Measurements from ENCODE around the gene ANKRD11.
"Not testable (repeated sequence)": the region's sequence is repeated elsewhere in the genome, so short reads cannot be mapped to it uniquely, and the experiment has no call there.

ANKRD11 gene

DNA sequence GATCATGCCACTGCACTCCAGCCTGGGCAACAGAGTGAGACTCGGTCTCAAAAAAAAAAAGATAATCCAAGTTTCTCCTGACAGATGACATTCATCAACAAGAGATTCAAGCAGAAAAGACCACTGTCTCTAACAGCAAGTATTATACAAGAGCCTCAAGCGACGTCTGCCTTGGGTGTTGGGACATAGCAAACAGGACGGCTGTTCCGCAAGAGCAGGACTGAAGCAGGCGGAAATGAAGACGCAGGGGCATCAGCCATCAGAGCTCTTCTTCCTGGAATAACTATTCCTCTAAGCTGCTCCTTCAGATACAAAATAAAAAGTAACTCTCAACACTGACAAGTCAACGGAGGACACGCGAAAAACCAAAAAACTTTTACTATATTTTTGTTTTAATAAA lies 54.0 kb downstream of the ANKRD11 start:
- Histone ChIP-seq H3K79me1 (ENCODE audit: low read depth, low read length) (peaks cover 21% of the 10 kb centered on the region), H2BK15ac (ENCODE audit: low read length) (no peak overlapping the region), H2BK120ac (ENCODE audit: low read depth, low read length) (no peak overlapping the region), H3K4me2 (ENCODE audit: insufficient read depth, low read length, poor library complexity, severe bottlenecking) (no peak overlapping the region), H4K8ac (ENCODE audit: low read depth, low read length) (no peak overlapping the region), H2AFZ (ENCODE audit: low read length) (no peak overlapping the region), H3K27me3 (ENCODE audit: control insufficient read depth in 3 of 3, insufficient read depth in 3 of 3, low read depth in 1 of 3, low read length in 3 of 3) (no peaks in the 10 kb centered on the region), H3K4me3 (ENCODE audit: low read length in 2 of 2) (no peak overlapping the region), H3K4ac (ENCODE audit: low read length) (no peak overlapping the region), H3K9ac (ENCODE audit: low read depth, low read length, poor library complexity) (no peak overlapping the region), H3K9me3 (replicated peaks in 1 of 2; ENCODE audit: control insufficient read depth in 2 of 2, insufficient read depth in 1 of 2, low read depth in 1 of 2, low read length in 2 of 2) (no peaks in the 10 kb centered on the region), H4K91ac (ENCODE audit: low read depth, low read length, poor library complexity) (no peak overlapping the region), H2BK5ac (ENCODE audit: low read length) (no peak overlapping the region), H3K27ac (replicated peaks; ENCODE audit: low read length) (no peak overlapping the region), H3K23ac (ENCODE audit: low read depth, low read length, poor library complexity) (no peak overlapping the region), H2AK5ac (ENCODE audit: low read depth, low read length) (no peak overlapping the region), H3K14ac (ENCODE audit: low read length) (no peak overlapping the region), H2BK12ac (ENCODE audit: low read length) (no peak overlapping the region), H3K18ac (ENCODE audit: low read length) (no peak overlapping the region), H3K4me1 (ENCODE audit: control insufficient read depth in 2 of 2, insufficient read depth in 1 of 2, low read depth in 1 of 2, low read length in 2 of 2) (peaks cover 2 to 25% of the 10 kb centered on the region in 2 donors), H3K36me3 (replicated peaks in 1 of 2; ENCODE audit: control insufficient read depth in 2 of 2, insufficient read depth in 2 of 2, low read length in 2 of 2) (peaks cover 2 to 65% of the 10 kb centered on the region in 2 donors)
- no peak for DNase-seq (ENCODE audit: low spot score)
- WGBS, 2 donors (ENCODE audit: extremely low coverage in 2 of 2, insufficient read length in 2 of 2, insufficient replicate concordance in 1 of 2): no CpG with 5 or more reads among the region's 10 CpGs

DNA sequence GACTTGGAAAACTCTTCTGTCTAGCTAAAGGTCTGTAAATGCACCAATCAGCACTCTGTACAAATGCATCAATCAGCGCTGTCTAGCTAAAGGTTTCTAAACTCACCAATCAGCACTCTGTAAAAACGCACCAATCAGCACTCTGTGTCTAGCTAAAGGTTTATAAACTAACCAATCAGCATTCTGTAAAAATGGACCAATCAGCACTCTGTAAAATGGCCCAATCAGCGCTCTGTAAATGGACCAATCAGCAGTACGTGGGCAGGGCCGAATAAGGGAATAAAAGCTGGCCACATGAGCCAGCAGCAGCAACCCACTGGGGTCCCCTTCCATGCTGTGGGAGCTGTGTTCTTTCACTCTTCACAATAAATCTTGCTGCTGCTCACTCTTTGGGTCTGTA lies 55.3 kb downstream of the ANKRD11 start:
- H2AFZ ChIP-seq (ENCODE audit: low read length); H2BK120ac ChIP-seq (ENCODE audit: low read depth, low read length); H2BK5ac ChIP-seq (ENCODE audit: low read length); H3K18ac ChIP-seq (ENCODE audit: low read length); H3K23ac ChIP-seq (ENCODE audit: low read depth, low read length, poor library complexity); H3K4me3 ChIP-seq (ENCODE audit: low read length in 2 of 2); H3K27me3 ChIP-seq (ENCODE audit: control insufficient read depth in 3 of 3, insufficient read depth in 3 of 3, low read depth in 1 of 3, low read length in 3 of 3); H3K9ac ChIP-seq (ENCODE audit: low read depth, low read length, poor library complexity); H2AK5ac ChIP-seq (ENCODE audit: low read depth, low read length); H2BK15ac ChIP-seq (ENCODE audit: low read length); H3K27ac ChIP-seq (replicated peaks; ENCODE audit: low read length); H4K8ac ChIP-seq (ENCODE audit: low read depth, low read length); H3K4me2 ChIP-seq (ENCODE audit: insufficient read depth, low read length, poor library complexity, severe bottlenecking); H3K4ac ChIP-seq (ENCODE audit: low read length); H3K9me3 ChIP-seq (replicated peaks in 1 of 2; ENCODE audit: control insufficient read depth in 2 of 2, insufficient read depth in 1 of 2, low read depth in 1 of 2, low read length in 2 of 2); H4K91ac ChIP-seq (ENCODE audit: low read depth, low read length, poor library complexity); DNase-seq (ENCODE audit: low spot score); H2BK12ac ChIP-seq (ENCODE audit: low read length); H3K14ac ChIP-seq (ENCODE audit: low read length): not testable (repeated sequence)
- Histone ChIP-seq H3K79me1 (ENCODE audit: low read depth, low read length) (peaks cover 22% of the 10 kb centered on the region), H3K36me3 (replicated peaks in 1 of 2; ENCODE audit: control insufficient read depth in 2 of 2, insufficient read depth in 2 of 2, low read length in 2 of 2) (peaks cover 2 to 73% of the 10 kb centered on the region in 2 donors), H3K4me1 (ENCODE audit: control insufficient read depth in 2 of 2, insufficient read depth in 1 of 2, low read depth in 1 of 2, low read length in 2 of 2) (peaks cover 2 to 24% of the 10 kb centered on the region in 2 donors)
- no CpG with 5 or more reads among the region's 5 CpGs for WGBS, 2 donors (ENCODE audit: extremely low coverage in 2 of 2, insufficient read length in 2 of 2, insufficient replicate concordance in 1 of 2)

DNA sequence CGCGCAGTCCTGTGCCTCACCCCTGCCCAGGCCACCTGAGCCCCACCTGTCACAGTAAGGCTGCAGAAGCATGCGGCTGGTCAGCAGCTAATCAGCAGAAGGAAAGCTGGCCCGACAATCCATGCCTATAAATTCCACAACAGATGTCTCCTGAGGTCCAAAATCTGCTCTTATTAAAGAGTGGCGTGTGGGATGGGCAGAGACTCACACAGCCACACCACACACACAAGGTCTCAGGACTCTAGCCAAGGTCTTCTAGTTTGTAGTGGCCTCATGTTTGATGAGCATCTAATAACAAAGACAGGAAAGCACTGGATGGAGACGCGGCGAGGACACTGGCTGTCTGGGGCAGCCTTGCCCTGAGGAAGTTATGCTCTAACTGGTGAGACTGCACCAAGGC lies 55.9 kb downstream of the ANKRD11 start:
- no peak overlapping the region for H3K18ac ChIP-seq (ENCODE audit: low read length)
- no CpG with 5 or more reads among the region's 8 CpGs for WGBS, 2 donors (ENCODE audit: extremely low coverage in 2 of 2, insufficient read length in 2 of 2, insufficient replicate concordance in 1 of 2)

DNA sequence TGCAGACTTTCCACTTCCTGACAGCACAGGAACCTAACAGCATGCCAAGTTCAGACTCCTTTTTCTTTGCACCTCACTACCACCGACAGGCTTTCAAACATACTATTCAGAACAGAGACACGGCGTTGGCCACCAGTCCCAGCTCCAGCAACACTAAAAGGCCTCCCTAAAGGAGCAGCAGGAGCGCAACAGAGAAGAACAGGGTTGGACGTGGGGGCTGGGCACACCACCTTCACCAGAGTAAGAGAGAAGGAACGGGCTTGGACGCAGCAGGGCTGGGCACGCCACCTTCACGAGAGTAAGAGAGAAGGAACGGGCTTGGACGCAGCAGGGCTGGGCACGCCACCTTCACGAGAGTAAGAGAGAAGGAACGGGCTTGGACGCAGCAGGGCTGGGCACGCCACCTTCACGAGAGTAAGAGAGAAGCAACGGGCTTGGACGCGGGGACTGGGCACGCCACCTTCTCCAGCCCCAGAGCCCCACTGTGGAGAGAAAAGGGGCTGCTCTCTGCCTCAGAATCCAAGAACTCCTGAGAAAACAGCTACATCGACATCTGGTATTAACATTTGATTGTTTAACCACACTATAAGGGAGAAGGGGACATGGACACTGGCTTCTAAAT lies 56.9 kb downstream of the ANKRD11 start:
- H3K9me3 ChIP-seq (replicated peaks in 1 of 2; ENCODE audit: control insufficient read depth in 2 of 2, insufficient read depth in 1 of 2, low read depth in 1 of 2, low read length in 2 of 2); H2BK12ac ChIP-seq (ENCODE audit: low read length); H3K18ac ChIP-seq (ENCODE audit: low read length); H4K8ac ChIP-seq (ENCODE audit: low read depth, low read length); H3K14ac ChIP-seq (ENCODE audit: low read length); H2AK5ac ChIP-seq (ENCODE audit: low read depth, low read length); H3K23ac ChIP-seq (ENCODE audit: low read depth, low read length, poor library complexity); H2BK5ac ChIP-seq (ENCODE audit: low read length); H3K4me2 ChIP-seq (ENCODE audit: insufficient read depth, low read length, poor library complexity, severe bottlenecking); DNase-seq (ENCODE audit: low spot score); H3K4me3 ChIP-seq (ENCODE audit: low read length in 2 of 2); H3K4ac ChIP-seq (ENCODE audit: low read length); H3K9ac ChIP-seq (ENCODE audit: low read depth, low read length, poor library complexity); H3K27me3 ChIP-seq (ENCODE audit: control insufficient read depth in 3 of 3, insufficient read depth in 3 of 3, low read depth in 1 of 3, low read length in 3 of 3); H3K27ac ChIP-seq (replicated peaks; ENCODE audit: low read length); H2AFZ ChIP-seq (ENCODE audit: low read length); H2BK120ac ChIP-seq (ENCODE audit: low read depth, low read length); H4K91ac ChIP-seq (ENCODE audit: low read depth, low read length, poor library complexity); H2BK15ac ChIP-seq (ENCODE audit: low read length): not testable (repeated sequence)
- Histone ChIP-seq H3K36me3 (replicated peaks in 1 of 2; ENCODE audit: control insufficient read depth in 2 of 2, insufficient read depth in 2 of 2, low read length in 2 of 2) (peaks cover 0 to 59% of the 10 kb centered on the region in 2 donors), H3K79me1 (ENCODE audit: low read depth, low read length) (peaks cover 20% of the 10 kb centered on the region), H3K4me1 (ENCODE audit: control insufficient read depth in 2 of 2, insufficient read depth in 1 of 2, low read depth in 1 of 2, low read length in 2 of 2) (peaks cover 2 to 20% of the 10 kb centered on the region in 2 donors)
- no CpG with 5 or more reads among the region's 22 CpGs for WGBS, 2 donors (ENCODE audit: extremely low coverage in 2 of 2, insufficient read length in 2 of 2, insufficient replicate concordance in 1 of 2)

More for the DNA sequence above, 55.9 kb downstream of the ANKRD11 start:
- Histone ChIP-seq H2BK15ac (ENCODE audit: low read length) (no peak overlapping the region), H4K91ac (ENCODE audit: low read depth, low read length, poor library complexity) (no peak overlapping the region), H2BK120ac (ENCODE audit: low read depth, low read length) (no peak overlapping the region), H2BK12ac (ENCODE audit: low read length) (no peak overlapping the region), H3K4me2 (ENCODE audit: insufficient read depth, low read length, poor library complexity, severe bottlenecking) (no peak overlapping the region), H3K27me3 (ENCODE audit: control insufficient read depth in 3 of 3, insufficient read depth in 3 of 3, low read depth in 1 of 3, low read length in 3 of 3) (no peaks in the 10 kb centered on the region), H3K14ac (ENCODE audit: low read length) (no peak overlapping the region), H3K36me3 (replicated peaks in 1 of 2; ENCODE audit: control insufficient read depth in 2 of 2, insufficient read depth in 2 of 2, low read length in 2 of 2) (peaks cover under 1 to 68% of the 10 kb centered on the region in 2 donors), H3K79me1 (ENCODE audit: low read depth, low read length) (peaks cover 20% of the 10 kb centered on the region), H2AK5ac (ENCODE audit: low read depth, low read length) (no peak overlapping the region), H3K27ac (replicated peaks; ENCODE audit: low read length) (no peak overlapping the region), H3K4me3 (ENCODE audit: low read length in 2 of 2) (no peak overlapping the region), H3K9ac (ENCODE audit: low read depth, low read length, poor library complexity) (no peak overlapping the region), H3K4ac (ENCODE audit: low read length) (no peak overlapping the region), H4K8ac (ENCODE audit: low read depth, low read length) (no peak overlapping the region), H3K23ac (ENCODE audit: low read depth, low read length, poor library complexity) (no peak overlapping the region), H2AFZ (ENCODE audit: low read length) (no peak overlapping the region), H3K4me1 (ENCODE audit: control insufficient read depth in 2 of 2, insufficient read depth in 1 of 2, low read depth in 1 of 2, low read length in 2 of 2) (peaks cover 2 to 21% of the 10 kb centered on the region in 2 donors), H2BK5ac (ENCODE audit: low read length) (no peak overlapping the region), H3K9me3 (replicated peaks in 1 of 2; ENCODE audit: control insufficient read depth in 2 of 2, insufficient read depth in 1 of 2, low read depth in 1 of 2, low read length in 2 of 2) (no peaks in the 10 kb centered on the region)
- no peak for DNase-seq (ENCODE audit: low spot score)
